K562 (cell line): ENCODE results near the gene KBTBD12. TPM values are rescaled to one million over a fixed set of nuclear protein-coding genes. Genes with fewer than 3 reads are reported as not detected.

Source experiments
- ATAC-seq: fragments of 200-7000 bp; cut with Tn5 transposase; 3 replicates; pipeline ENCODE4 v1.9.1; 2020; ENCODE audit warnings: moderate library complexity
- BruUV-seq: library from RNA; stranded (reverse); fragments of 400-500 nt; replicated peaks from 2 replicates; lab custom pipeline; 2021; lab: Mats Ljungman, UMichigan
- CTCF ChIA-PET: fragments of 300-600 bp; formaldehyde crosslinking; extraction: SDS; loops from one replicate; lab custom pipeline; 2021; ENCODE audit warnings: low intra/inter-chr PET ratio; lab: Yijun Ruan, JAX
- POLR2A ChIA-PET: fragments of 300-600, 350-650 bp; sonication (Branson Sonifier 250); formaldehyde crosslinking; extraction: SDS; loops from one replicate; lab custom pipeline; 2021; ENCODE audit warnings: antibody characterized with exemption, inconsistent platforms; lab: Yijun Ruan, JAX
- DNase-seq, 4 experiments: peaks; one replicate each; pipeline versions ENCODE4 v3.0.0 to v3.0.0-alpha.2; 2011 to 2018; ENCODE audit warnings: low spot score in 3 of 4, mixed read lengths in 3 of 4; ENCODE audit errors: extremely low read depth in 1 of 4
- FAIRE-seq: peaks from 2 replicates; lab custom pipeline; 2011; peaks lifted over from hg19 to GRCh38; lab: Jason Lieb, UNC
- H2AFZ ChIP-seq: 2 replicates; pipeline ENCODE4 v1.6.0; 2011; ENCODE audit warnings: low read depth, low read length, control low read depth, inconsistent platforms
- H3K27ac ChIP-seq: fragments of 200-600 bp; 3 replicates; pipeline ENCODE4 v1.8.0; 2011; ENCODE audit warnings: low read depth, mild to moderate bottlenecking, control low read depth, inconsistent platforms, low read length, moderate library complexity, mixed read lengths; ENCODE audit errors: extremely low read depth
- H3K27me3 ChIP-seq, 2 experiments: fragments of 300-600 bp in 1 of 2; 2 replicates in 1 of 2; 3 replicates in 1 of 2; pipeline versions ENCODE4 v1.6.0 to v1.8.0; 2011; ENCODE audit warnings: inconsistent platforms in 2 of 2, low read length in 2 of 2, mild to moderate bottlenecking in 1 of 2, mixed read lengths in 1 of 2, moderate library complexity in 1 of 2; ENCODE audit not compliant: control insufficient read depth in 2 of 2, insufficient read depth in 2 of 2
- H3K36me3 ChIP-seq: fragments of 300-600 bp; 3 replicates; pipeline ENCODE4 v1.8.0; 2011; ENCODE audit warnings: mild to moderate bottlenecking, low read length, inconsistent platforms; ENCODE audit not compliant: control insufficient read depth, insufficient read depth
- H3K4me1 ChIP-seq, 2 experiments: fragments of 200-600 bp in 1 of 2; replicated peaks in 1 of 2; 2 replicates in 1 of 2; 3 replicates in 1 of 2; pipeline versions ENCODE4 v1.5.1 to v1.8.0; 2011; ENCODE audit warnings: inconsistent platforms in 2 of 2, low read length in 2 of 2, mild to moderate bottlenecking in 1 of 2, mixed read lengths in 1 of 2, moderate library complexity in 1 of 2; ENCODE audit not compliant: control insufficient read depth in 2 of 2, insufficient read depth in 2 of 2
- H3K4me2 ChIP-seq: 2 replicates; pipeline ENCODE4 v1.6.1; 2011; ENCODE audit warnings: low read length, control low read depth, inconsistent platforms, mixed read lengths; ENCODE audit not compliant: insufficient read depth
- H3K4me3 ChIP-seq: fragments of 200-600 bp; sonication (generic), shearing (Covaris generic); 2 replicates; pipeline ENCODE4 v1.5.1; 2016; ENCODE audit warnings: control low read depth, inconsistent platforms
- H3K79me2 ChIP-seq: fragments of 200-600 bp; 3 replicates; pipeline ENCODE4 v1.8.0; 2011; ENCODE audit warnings: low read length, inconsistent platforms; ENCODE audit not compliant: control insufficient read depth, insufficient read depth
- H3K9ac ChIP-seq, 2 experiments: 2 replicates each; pipeline versions ENCODE4 v1.6.0 to v1.6.1; 2011; ENCODE audit warnings: low read depth in 2 of 2, low read length in 2 of 2, control low read depth in 1 of 2, inconsistent platforms in 1 of 2, mild to moderate bottlenecking in 1 of 2, mixed read lengths in 1 of 2; ENCODE audit not compliant: insufficient read depth in 1 of 2
- H3K9me1 ChIP-seq: one replicate; pipeline ENCODE4 v1.6.0; 2011; ENCODE audit warnings: inconsistent platforms, mild to moderate bottlenecking, low read length, moderate library complexity; ENCODE audit not compliant: control insufficient read depth, insufficient read depth
- H3K9me3 ChIP-seq: replicated peaks from 2 replicates; pipeline ENCODE4 v1.5.1; 2011; ENCODE audit warnings: low read depth, low read length, inconsistent platforms; ENCODE audit not compliant: control insufficient read depth, insufficient read depth
- H4K20me1 ChIP-seq: replicated peaks from 2 replicates; pipeline ENCODE4 v1.6.1; 2011; ENCODE audit warnings: low read length, inconsistent platforms, mixed read lengths; ENCODE audit not compliant: control insufficient read depth, insufficient read depth
- ARNT ChIP-seq, 2 experiments: fragments of 450-650 bp; IDR thresholded peaks; 2 replicates each; pipeline ENCODE4 v1.6.1; 2016; ENCODE audit warnings: mild to moderate bottlenecking in 1 of 2
- POLR2G ChIP-seq: fragments of 200-400 bp; formaldehyde crosslinking; IDR thresholded peaks from 2 replicates; pipeline ENCODE4 v1.6.1; 2017; ENCODE audit warnings: low read depth, mild to moderate bottlenecking, antibody characterized with exemption, low read length, moderate library complexity
- RBM22 ChIP-seq: fragments of 200-400 bp; formaldehyde crosslinking; IDR thresholded peaks from 2 replicates; pipeline ENCODE4 v1.6.1; 2018; ENCODE audit warnings: low read length, low read depth; ENCODE audit not compliant: poor library complexity, severe bottlenecking
- TGIF2 ChIP-seq: sonication (generic); formaldehyde crosslinking; IDR thresholded peaks from 2 replicates; pipeline ENCODE4 v1.8.1; 2022; ENCODE audit warnings: mild to moderate bottlenecking, missing genetic modification reagents, moderate library complexity
- UBTF ChIP-seq, 2 experiments: IDR thresholded peaks; 2 replicates each; pipeline ENCODE4 v1.6.1; 2012; ENCODE audit warnings: improper control_type of control experiment in 2 of 2, low read depth in 2 of 2, low read length in 2 of 2, borderline replicate concordance in 1 of 2
- ZBTB40 ChIP-seq, 2 experiments: fragments of 450-650 bp in 1 of 2; sonication (generic) in 1 of 2; formaldehyde crosslinking in 1 of 2; IDR thresholded peaks; 2 replicates each; pipeline versions ENCODE4 v1.7.1 to v1.9.0; 2016 to 2022; ENCODE audit warnings: inconsistent platforms in 1 of 2, mild to moderate bottlenecking in 1 of 2, missing genetic modification reagents in 1 of 2
- ZNF436 ChIP-seq: fragments of 250-450, 450-650 bp; sonication (Bioruptor Pico); formaldehyde crosslinking; IDR thresholded peaks from 2 replicates; pipeline ENCODE4 v1.7.0; 2020; ENCODE audit warnings: mild to moderate bottlenecking
- WGBS: fragments of 100-300 bp; shearing (Covaris generic); methylation state at CpG from one replicate; pipeline ENCODE4 v1.1.6; 2016; ENCODE audit warnings: low coverage, mixed read lengths; ENCODE audit not compliant: insufficient coverage; ENCODE audit errors: missing lambda C conversion rate; 5-methylcytosine and 5-hydroxymethylcytosine counted together
- in situ Hi-C: fragments of 300-500 bp; cut with MboI; formaldehyde crosslinking; loops from 4 replicates; pipeline ENCODE4 v1.15.0; 2018; ENCODE audit warnings: inconsistent platforms, mixed read lengths
- intact Hi-C: fragments of 100-400 bp; cut with micrococcal nuclease; formaldehyde crosslinking; loops from 2 replicates; pipeline ENCODE4 v1.14.2; 2022
- polyA plus RNA-seq, 8 experiments: library from polyadenylated mRNA; depleted of rRNA in 4 of 8; stranded (reverse) in 5 of 8; unstranded in 3 of 8; fragments of >200 nt; fragmentation: Nextera tagmentation in 2 of 8; fragmentation: Illumina TruSeq in 1 of 8; extraction: Ambion mirVana in 2 of 8; extraction: Trizol in 1 of 8; gene quantifications; 2 replicates each; pipeline versions ENCODE4 v1.2.1 to v1.2.3, GENCODE V29; 2011 to 2014; ENCODE audit warnings: inconsistent platforms in 1 of 8, missing spikeins in 1 of 8
- total RNA-seq, 7 experiments: library from RNA; depleted of rRNA in 6 of 7; stranded (reverse); fragments of >200 nt in 6 of 7; fragmentation: Illumina TruSeq in 2 of 7; extraction: Trizol in 2 of 7; gene quantifications; 2 replicates each; pipeline versions ENCODE4 v1.2.1 to v1.2.3, GENCODE V29; 2011 to 2021; ENCODE audit warnings: low replicate concordance in 1 of 7

Gene KBTBD12
- total and polyA plus RNA-seq, 9 of the 15 experiments (the other 6 are each of a cell fraction or from before 2014, with no cell fraction given): not detected

- Histone ChIP-seq H3K9ac (no peak overlapping the region), H2AFZ (no peak overlapping the region), H3K36me3 (no peaks in the 10 kb centered on the region), H3K9me1 (no peaks in the 10 kb centered on the region), H4K20me1 (no peaks in the 10 kb centered on the region), H3K27me3 (peaks cover 4 to 52% of the 10 kb centered on the region in 2 experiments; a peak in 4 of 5 replicates), H3K4me3 (no peak overlapping the region), H3K4me1 (peaks cover 0 to 8% of the 10 kb centered on the region in 2 experiments; a peak in 2 of 5 replicates), H3K27ac (no peak overlapping the region), H3K9me3 (no peaks in the 10 kb centered on the region), H3K79me2 (no peaks in the 10 kb centered on the region), H3K4me2 (no peak overlapping the region)
- in situ Hi-C loops: no loop called here
- no peak for DNase-seq
- ChIA-PET CTCF (no interaction called here), POLR2A (no interaction called here)
- 9% methylated on average over 12 of the region's 17 CpGs for WGBS
- BruUV-seq: no TSS peak
- intact Hi-C loops: no loop called here
- no peak for FAIRE-seq
- ATAC-seq: no peak; the same call in 2 of the 3 replicates
- TF ChIP-seq ZBTB40 (IDR thresholded peaks at IDR 0.05) (no peak), ZBTB40 (CRISPR knock-in tag; IDR thresholded peaks at IDR 0.05) (no peak), UBTF (IDR thresholded peaks at IDR 0.05; ENCODE audit: borderline replicate concordance in 1 of 2, low read depth in 2 of 2, low read length in 2 of 2) (no peak), TGIF2 (no peak), ARNT (IDR thresholded peaks at IDR 0.05) (no peak), ZNF436 (CRISPR knock-in tag) (no peak), RBM22 (no peak), POLR2G (no peak)
Observed at GRCh38 chr3:127990051-127990450, 75.0 kb downstream of the KBTBD12 start.
